HepG2 (cell line): ENCODE data around the gene ARL3. TPM values are rescaled to one million over a fixed set of nuclear protein-coding genes. Genes with fewer than 3 reads are reported as not detected.
A peak's percentile ranks its signal among the peaks of the same experiment; 100 is the strongest.

Experiments
- AHDC1 ChIP-seq: sonication (generic); formaldehyde crosslinking; IDR thresholded peaks from 2 replicates; pipeline ENCODE4 v1.5.1; 2020; ENCODE audit warnings: mild to moderate bottlenecking, missing genetic modification reagents, borderline replicate concordance
- GFI1 ChIP-seq: sonication (generic); formaldehyde crosslinking; IDR thresholded peaks from 2 replicates; pipeline ENCODE4 v1.5.0; 2020; ENCODE audit warnings: missing genetic modification reagents, mild to moderate bottlenecking, borderline replicate concordance
- KLF15 ChIP-seq: sonication (generic); formaldehyde crosslinking; IDR thresholded peaks from 2 replicates; pipeline ENCODE4 v1.8.1; 2023; ENCODE audit warnings: borderline replicate concordance, mild to moderate bottlenecking, inconsistent platforms, missing genetic modification reagents, mixed read lengths
- KMT2B ChIP-seq: IDR thresholded peaks from 2 replicates; pipeline ENCODE4 v1.6.1; 2016; ENCODE audit warnings: missing genetic modification reagents, missing compliant biosample characterization
- LRRFIP1 ChIP-seq: sonication (generic); formaldehyde crosslinking; conservative IDR thresholded peaks from 2 replicates; pipeline ENCODE4 v1.4.0; 2020; ENCODE audit warnings: missing genetic modification reagents
- MEIS2 ChIP-seq: sonication (generic); formaldehyde crosslinking; IDR thresholded peaks from 2 replicates; pipeline ENCODE4 v1.9.0; 2021; ENCODE audit warnings: mild to moderate bottlenecking, missing genetic modification reagents
- SMARCC2 ChIP-seq: fragments of 450-650 bp; IDR thresholded peaks from 2 replicates; pipeline ENCODE4 v1.6.1; 2017; ENCODE audit warnings: antibody characterized with exemption, mild to moderate bottlenecking
- SRF ChIP-seq: IDR thresholded peaks from 2 replicates; pipeline ENCODE4 v1.6.1; 2011; ENCODE audit warnings: mild to moderate bottlenecking, low read depth, low read length, moderate library complexity
- STAG1 ChIP-seq: sonication (generic); formaldehyde crosslinking; IDR thresholded peaks from 2 replicates; pipeline ENCODE4 v1.4.0; 2020; ENCODE audit warnings: missing genetic modification reagents
- ZNF142 ChIP-seq: sonication (generic); formaldehyde crosslinking; IDR thresholded peaks from 2 replicates; pipeline ENCODE4 v1.4.0; 2020; ENCODE audit warnings: missing genetic modification reagents
- ZNF713 ChIP-seq: sonication (generic); formaldehyde crosslinking; IDR thresholded peaks from 2 replicates; pipeline ENCODE4 v1.4.0; 2020; ENCODE audit warnings: mild to moderate bottlenecking, missing genetic modification reagents
- polyA plus RNA-seq, 8 experiments: library from polyadenylated mRNA; depleted of rRNA in 3 of 8; stranded (reverse) in 7 of 8; unstranded in 1 of 8; fragments of >200 nt; fragmentation: Illumina TruSeq in 4 of 8; extraction: Trizol in 4 of 8; gene quantifications; 2 replicates each; pipeline versions ENCODE4 v1.2.1 to v1.2.3, GENCODE V29; 2011 to 2016; ENCODE audit warnings: low read depth in 4 of 8, missing spikeins in 1 of 8, mixed read lengths in 1 of 8; ENCODE audit not compliant: insufficient read depth in 1 of 8
- total RNA-seq, 5 experiments: library from RNA; depleted of rRNA; stranded (reverse); fragments of >200 nt; fragmentation: Illumina TruSeq; extraction: Trizol; gene quantifications; 2 replicates each; pipeline ENCODE4 v1.2.3, GENCODE V29; 2016; ENCODE audit warnings: low read depth in 1 of 5
- TF ChIP-seq, protein P1 (sequence below): sonication (generic); formaldehyde crosslinking; IDR thresholded peaks from 2 replicates; pipeline ENCODE4 v1.5.0; 2020; ENCODE audit warnings: mild to moderate bottlenecking, missing genetic modification reagents

ARL3 gene
- total and polyA plus RNA-seq, 2 of the 13 experiments (the other 11 are each of a cell fraction or from before 2014, with no cell fraction given): 5.2 to 6.6 TPM

GRCh38 chr10:102644646-102645387 lies 69.4 kb downstream of the ARL3 start (continued):
- TF ChIP-seq ZNF142 (CRISPR knock-in tag): peak; percentile 78
- peak; percentile 63 for TF ChIP-seq STAG1
- peak; percentile 64; the same call in 1 of the 2 replicates for TF ChIP-seq GFI1 (CRISPR knock-in tag)
- 0 out of 2 replicates have a peak, but pooled peaks have one; percentile 56 for TF ChIP-seq ZNF713 (CRISPR knock-in tag)
- no peak for TF ChIP-seq AHDC1
- peak; percentile 76; the same call in 1 of the 2 replicates for TF ChIP-seq KLF15 (CRISPR knock-in tag)
- TF ChIP-seq SMARCC2: no peak
- peak; percentile 89 for TF ChIP-seq MEIS2 (CRISPR knock-in tag)
- TF ChIP-seq, protein P1, sequence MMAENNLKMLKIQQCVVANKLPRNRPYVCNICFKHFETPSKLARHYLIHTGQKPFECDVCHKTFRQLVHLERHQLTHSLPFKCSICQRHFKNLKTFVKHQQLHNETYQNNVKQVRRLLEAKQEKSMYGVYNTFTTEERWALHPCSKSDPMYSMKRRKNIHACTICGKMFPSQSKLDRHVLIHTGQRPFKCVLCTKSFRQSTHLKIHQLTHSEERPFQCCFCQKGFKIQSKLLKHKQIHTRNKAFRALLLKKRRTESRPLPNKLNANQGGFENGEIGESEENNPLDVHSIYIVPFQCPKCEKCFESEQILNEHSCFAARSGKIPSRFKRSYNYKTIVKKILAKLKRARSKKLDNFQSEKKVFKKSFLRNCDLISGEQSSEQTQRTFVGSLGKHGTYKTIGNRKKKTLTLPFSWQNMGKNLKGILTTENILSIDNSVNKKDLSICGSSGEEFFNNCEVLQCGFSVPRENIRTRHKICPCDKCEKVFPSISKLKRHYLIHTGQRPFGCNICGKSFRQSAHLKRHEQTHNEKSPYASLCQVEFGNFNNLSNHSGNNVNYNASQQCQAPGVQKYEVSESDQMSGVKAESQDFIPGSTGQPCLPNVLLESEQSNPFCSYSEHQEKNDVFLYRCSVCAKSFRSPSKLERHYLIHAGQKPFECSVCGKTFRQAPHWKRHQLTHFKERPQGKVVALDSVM (CRISPR knock-in tag): no peak
- TF ChIP-seq SRF: no peak
- TF ChIP-seq LRRFIP1: no peak
- TF ChIP-seq KMT2B (CRISPR knock-in tag): no peak
